Hematopoietic multipotent progenitor cell (in vitro differentiated cells): ENCODE measurements around the gene STK24. TPM values are rescaled to one million over a fixed set of nuclear protein-coding genes. Genes with fewer than 3 reads are reported as not detected.

Source experiments
- DNase-seq, 3 donors: peaks; one replicate each; pipeline ENCODE4 v3.0.0-alpha.2; 2011 to 2015; ENCODE audit warnings: low read depth in 2 of 3, low spot score in 2 of 3
- total RNA-seq: library from RNA; depleted of rRNA; stranded (reverse); fragments of >200 nt; gene quantifications from one replicate; pipeline ENCODE4 v1.2.3, GENCODE V29; 2012

The STK24 gene
- total RNA-seq, 1 donor, result 24.8 TPM

GRCh38 chr13:98397861-98398260 lies 179.0 kb downstream of the STK24 start:
- no peak for DNase-seq

DNA sequence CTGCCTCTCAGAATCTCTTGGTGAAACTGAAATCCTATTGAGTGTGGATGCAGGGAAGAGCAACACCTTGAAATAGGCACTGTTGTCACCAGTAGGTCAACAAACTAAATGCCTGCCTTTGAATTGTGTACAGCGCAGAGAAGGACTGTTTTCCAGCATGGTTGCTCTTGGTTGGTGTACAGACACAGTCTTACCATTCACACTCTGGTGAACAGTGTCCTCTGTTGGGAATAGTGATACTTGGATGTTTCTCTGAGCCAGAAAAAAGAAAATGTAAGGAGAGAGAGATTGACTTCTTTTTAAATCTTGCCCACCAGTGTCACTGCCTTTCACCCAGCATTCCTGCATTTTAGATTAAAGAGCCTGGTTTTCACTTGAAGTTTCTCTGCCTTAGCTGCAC lies 179.7 kb downstream of the STK24 start:
- DNase-seq, result no peak

DNA sequence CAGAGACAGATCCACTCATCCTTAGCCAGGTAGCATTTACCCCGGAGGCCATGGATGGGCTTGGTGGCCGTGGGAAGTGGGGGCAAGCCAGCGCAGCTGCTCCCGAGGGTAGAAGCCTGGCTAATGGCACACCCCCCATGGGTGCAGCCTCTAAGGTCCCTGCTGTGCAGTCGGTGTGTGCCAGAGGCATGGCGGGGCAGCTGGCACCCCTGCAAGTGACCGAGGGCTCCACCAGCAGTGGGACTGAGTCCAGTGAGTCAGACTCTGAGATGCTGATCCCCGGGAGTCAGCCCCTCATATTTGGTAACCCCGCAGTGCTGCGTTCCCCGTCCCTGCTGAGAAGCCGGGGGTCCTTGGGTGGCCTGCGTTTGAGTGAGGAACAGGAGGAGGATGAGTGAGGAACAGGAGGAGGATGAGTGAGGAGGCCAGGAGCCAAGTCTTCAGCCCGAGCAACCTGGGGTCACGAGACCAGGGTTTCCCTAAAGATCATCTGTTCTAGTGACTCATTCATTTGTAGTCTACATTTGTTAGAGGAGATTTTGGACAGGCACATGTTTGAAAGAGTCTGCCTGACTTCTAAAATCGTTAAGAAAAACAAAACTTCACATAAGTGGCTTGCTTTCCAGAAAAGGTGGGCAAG lies 180.7 kb downstream of the STK24 start:
- no peak for DNase-seq

Other genes with a start within 250 kb of the STK24 start
- not detected for gene SLC15A1, start 175.6 kb upstream of the STK24 start, total RNA-seq